ENCODE data around the gene BICDL2.

BICDL2 gene

DNA sequence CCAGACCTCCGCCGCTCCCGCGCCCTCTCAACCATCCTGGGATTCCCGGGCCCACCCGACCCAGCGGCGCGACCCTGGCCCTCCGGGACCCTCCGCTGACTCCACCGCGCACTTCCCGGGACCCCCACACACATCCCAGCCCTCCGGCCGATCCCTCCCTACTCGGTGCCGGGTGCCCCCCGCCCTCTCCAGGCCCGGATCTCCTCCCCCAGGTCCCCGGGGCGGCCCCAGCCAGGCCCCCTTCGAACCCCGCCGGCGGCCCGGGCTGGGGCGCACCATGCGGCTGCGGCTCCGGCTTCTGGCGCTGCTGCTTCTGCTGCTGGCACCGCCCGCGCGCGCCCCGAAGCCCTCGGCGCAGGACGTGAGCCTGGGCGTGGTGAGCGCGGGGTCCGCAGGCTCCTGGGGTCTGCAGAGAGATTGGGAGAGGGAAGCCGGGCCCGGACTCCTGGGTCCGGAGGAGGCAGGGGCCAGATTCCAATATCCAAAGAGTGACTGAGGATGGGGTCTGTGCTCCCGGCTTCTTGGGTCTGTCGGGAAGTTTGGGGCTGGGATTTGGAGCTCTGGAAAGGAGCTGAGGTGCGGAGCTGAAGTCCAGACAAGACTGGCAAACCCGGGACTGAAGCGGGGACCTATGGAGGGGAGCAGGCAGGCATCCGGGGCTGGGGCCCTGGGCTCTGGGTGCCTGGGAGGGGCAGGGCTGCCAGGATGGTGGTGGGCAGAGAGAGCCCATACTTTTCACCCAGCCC is 10.1 kb upstream of the BICDL2 start:
- TF ChIP-seq, protein P1, sequence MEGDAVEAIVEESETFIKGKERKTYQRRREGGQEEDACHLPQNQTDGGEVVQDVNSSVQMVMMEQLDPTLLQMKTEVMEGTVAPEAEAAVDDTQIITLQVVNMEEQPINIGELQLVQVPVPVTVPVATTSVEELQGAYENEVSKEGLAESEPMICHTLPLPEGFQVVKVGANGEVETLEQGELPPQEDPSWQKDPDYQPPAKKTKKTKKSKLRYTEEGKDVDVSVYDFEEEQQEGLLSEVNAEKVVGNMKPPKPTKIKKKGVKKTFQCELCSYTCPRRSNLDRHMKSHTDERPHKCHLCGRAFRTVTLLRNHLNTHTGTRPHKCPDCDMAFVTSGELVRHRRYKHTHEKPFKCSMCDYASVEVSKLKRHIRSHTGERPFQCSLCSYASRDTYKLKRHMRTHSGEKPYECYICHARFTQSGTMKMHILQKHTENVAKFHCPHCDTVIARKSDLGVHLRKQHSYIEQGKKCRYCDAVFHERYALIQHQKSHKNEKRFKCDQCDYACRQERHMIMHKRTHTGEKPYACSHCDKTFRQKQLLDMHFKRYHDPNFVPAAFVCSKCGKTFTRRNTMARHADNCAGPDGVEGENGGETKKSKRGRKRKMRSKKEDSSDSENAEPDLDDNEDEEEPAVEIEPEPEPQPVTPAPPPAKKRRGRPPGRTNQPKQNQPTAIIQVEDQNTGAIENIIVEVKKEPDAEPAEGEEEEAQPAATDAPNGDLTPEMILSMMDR (IDR thresholded peaks at IDR 0.05) = no peak
- TF ChIP-seq ZFX (IDR thresholded peaks at IDR 0.05; ENCODE audit: borderline replicate concordance) = no peak
- no peak overlapping the region for H3K27ac ChIP-seq

DNA sequence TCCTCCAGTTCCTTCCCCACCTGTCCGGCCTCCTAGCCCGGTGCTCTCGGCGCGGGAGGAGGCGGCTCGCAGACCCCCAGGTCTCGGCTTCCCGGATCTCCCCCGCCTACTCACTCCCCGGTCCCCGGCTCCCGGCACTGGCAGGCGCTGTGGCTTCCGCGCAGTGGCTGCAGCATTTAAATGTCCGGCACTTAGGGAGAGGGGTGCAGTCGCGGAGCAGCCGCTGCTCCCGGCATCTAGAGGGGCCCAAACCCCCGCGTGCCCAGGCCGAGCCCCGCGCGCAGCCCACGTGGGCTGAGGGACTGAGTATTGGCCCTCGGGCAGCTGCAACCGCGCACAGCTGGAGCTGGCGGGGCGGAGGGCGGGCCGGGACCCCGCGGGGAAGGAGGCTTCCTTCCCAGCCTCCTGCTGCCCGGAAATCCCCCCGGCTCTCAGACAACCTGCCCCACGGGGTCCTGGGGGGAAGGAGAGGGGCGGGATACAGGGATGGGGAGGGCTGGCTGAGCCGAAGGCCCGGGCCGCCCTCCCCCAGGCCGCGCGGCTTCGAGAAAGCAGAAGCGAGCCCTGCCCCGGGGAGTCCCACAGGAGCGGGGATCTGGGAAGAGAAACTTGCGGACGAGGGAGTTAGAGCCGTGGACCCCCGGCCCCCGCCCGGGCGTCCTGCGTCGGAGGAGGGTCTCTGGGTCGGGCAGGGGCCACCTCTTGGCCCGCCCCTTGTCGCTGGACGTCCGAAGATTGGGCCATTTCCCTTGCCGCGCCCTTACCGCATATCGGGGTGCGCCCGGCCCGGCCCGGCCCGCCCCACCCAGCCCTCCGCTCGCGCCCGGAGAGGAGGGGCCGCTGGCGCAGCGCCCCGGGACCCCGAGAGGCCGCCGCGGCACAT is 9.3 kb upstream of the BICDL2 start, which contains the start of gene MMP25:
Gene MMP25, plus strand, starts transcription at position 804 of the 883 bp plus-strand sequence. CDS start 357 bp downstream, outside the sequence.
- peak within 1 kb of the TSS; percentile 84 for H3K27ac ChIP-seq
- TF ChIP-seq, protein P1 (IDR thresholded peaks at IDR 0.05) = no peak
- TF ChIP-seq ZFX (IDR thresholded peaks at IDR 0.05; ENCODE audit: borderline replicate concordance) = no peak

DNA sequence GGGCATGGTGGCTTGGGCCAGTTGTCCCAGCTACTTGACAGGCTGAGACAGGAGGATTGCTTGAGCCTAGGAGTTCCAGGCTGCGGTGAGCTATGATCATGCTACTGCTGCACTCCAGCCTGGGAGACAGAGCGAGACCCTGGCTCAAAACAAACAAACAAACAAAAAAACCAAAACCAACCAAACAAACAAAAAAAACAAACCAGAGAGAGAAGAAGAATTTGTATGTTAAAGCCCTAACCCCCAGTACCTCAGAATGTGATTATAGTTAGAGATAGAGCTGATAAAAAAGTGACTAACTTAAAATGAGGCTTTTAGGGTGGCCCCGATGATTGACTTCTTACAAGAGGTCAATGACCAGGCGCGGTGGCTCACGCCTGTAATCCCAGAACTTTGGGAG is 8.0 kb upstream of the BICDL2 start:
- H3K27ac ChIP-seq = peak overlapping the region; percentile 84
- TF ChIP-seq, protein P1 (IDR thresholded peaks at IDR 0.05) = no peak
- no peak for TF ChIP-seq ZFX (IDR thresholded peaks at IDR 0.05; ENCODE audit: borderline replicate concordance)

DNA sequence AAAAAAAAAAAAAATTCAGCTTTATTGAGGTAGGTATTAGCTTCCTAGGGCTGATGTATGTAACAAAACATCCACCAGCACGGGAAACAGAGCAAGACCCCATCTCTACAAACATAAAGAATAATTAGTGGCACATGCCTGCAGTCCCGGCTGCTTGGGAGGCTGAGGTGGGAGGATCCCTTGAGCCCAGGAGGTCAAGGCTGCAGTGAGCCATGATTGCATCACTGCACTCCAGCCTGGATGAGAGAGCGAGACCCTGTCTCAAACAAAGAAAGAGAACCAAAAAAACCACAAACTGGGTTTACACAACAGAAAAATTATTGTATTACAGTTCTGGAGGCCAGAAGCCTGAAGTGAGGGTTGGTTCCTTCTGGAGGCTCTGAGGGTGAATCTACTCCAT is 5.6 kb upstream of the BICDL2 start:
- TF ChIP-seq, protein P1 (IDR thresholded peaks at IDR 0.05) = no peak
- TF ChIP-seq ZFX (IDR thresholded peaks at IDR 0.05; ENCODE audit: borderline replicate concordance) = no peak
- H3K27ac ChIP-seq = no peak overlapping the region

DNA sequence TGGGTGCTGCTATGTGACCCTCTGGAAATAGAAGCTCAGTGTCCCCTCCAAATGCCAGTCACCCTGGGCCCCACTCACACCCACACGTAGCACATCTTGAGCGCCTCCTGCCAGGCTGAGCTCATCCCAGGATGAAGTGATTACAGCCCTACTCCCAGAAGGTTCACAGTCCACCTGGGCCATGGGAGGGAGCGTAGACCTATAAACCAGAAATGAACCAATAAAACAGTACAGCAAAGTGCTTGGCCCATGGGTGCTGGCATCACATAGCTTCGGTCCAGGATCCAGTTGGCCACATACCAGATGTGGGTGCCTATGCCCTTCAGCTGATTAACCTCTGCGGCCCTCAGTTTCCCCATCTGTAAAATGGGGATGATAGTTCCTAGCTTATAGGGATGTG is 2.2 kb upstream of the BICDL2 start:
- no peak overlapping the region for H3K27ac ChIP-seq
- TF ChIP-seq, protein P1 (IDR thresholded peaks at IDR 0.05) = no peak
- no peak for TF ChIP-seq ZFX (IDR thresholded peaks at IDR 0.05; ENCODE audit: borderline replicate concordance)

DNA sequence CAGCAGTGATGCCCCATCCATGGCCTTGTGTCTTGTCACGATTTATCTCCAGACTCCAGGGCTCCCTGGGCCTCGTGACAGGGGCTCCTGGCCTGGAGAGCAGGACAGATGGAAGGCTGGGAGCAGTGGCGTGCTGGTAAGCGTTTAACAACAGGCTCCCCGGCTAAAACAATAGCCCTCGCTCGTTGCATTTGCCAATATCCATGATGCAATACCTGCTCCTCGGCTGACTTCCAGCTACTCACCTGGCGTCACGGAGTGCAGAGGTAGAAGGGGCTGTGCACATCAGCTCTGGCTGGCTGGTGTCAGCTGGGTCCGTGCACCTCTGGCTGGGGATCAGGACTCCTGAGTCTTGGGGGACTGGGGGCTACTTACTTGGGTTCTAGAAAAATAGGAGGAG is 1.5 kb upstream of the BICDL2 start:
- TF ChIP-seq, protein P1 (IDR thresholded peaks at IDR 0.05) = no peak
- no peak for TF ChIP-seq ZFX (IDR thresholded peaks at IDR 0.05; ENCODE audit: borderline replicate concordance)
- H3K27ac ChIP-seq = no peak overlapping the region

Measured in 22Rv1 (cell line).